Activated T-cell treated with anti-CD3 and anti-CD28 coated beads for 1 hour (primary cell): ENCODE data around the gene LITAF.
A peak's percentile ranks its signal among the peaks of the same experiment; 100 is the strongest.

ENCODE experiments used
- DNase-seq: peaks from one replicate; pipeline ENCODE4 v3.0.0-alpha.2; 2020; ENCODE audit warnings: low read depth

LITAF gene

GRCh38 chr16:11586856-11587642 lies at the start of gene LITAF:
TSS of gene LITAF (minus strand) at chr16:11586919. CDS start at chr16:11556730, 30,189 bp downstream.
- DNase-seq: peak; percentile 49

DNA sequence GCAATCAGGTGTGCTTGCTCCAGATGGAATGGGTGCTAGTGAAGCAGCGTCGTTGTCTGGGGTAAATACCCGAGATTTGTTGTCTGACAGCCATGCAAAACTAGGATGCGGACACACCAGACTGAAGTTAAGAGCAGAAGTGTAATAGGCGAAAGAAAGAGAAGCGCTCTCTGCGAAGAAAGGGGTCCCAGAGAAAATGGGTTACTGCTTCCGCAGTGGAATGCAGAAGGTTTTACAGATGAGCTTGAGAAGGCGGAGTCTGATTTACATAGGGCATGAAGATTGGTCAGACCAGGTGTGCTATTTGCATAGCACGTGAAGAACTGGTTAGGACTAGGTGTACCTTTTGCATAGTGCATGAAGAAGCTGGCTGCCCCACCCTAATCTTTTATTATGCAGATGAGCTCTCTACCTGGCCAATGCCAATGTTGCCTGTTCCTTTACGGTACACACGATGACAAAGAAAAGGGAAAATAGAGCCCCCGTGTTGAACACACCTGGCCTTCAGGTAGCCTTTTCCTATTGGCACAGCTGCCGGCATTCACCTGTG lies 49.5 kb upstream of the LITAF start:
- no peak for DNase-seq

GRCh38 chr16:11635679-11636171 lies 49.0 kb upstream of the LITAF start:
- DNase-seq: no peak

DNA sequence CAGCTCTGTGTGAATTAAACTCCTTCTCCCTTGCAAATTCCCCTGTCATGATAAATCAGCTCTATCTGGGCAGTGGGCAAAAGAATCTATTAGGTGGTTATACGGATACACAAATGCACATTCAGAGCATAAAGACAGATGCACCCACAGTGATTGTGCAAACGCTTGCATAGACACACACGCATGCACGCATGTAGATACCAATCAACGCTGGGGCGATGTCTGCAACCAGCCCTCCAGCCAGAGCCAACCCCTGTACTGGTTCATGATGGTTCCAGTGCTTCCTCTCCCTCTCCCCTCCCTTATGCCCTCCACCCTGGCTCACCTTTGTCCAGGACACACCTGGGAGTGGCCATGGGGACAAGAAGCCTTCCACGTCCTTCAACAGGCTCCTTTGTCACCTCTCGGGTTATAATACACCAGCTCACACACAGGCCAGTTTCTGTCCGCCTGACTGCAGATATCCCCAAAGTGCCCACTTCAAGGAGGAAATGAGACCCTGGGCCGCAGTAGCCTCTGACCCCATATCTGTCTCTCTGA lies 48.5 kb upstream of the LITAF start:
- no peak for DNase-seq

- DNase-seq: no peak
Measured at GRCh38 chr16:11634312-11634711, 47.6 kb upstream of the LITAF start.

GRCh38 chr16:11633113-11633512 lies 46.4 kb upstream of the LITAF start:
- DNase-seq: no peak

GRCh38 chr16:11632455-11632939 lies 45.8 kb upstream of the LITAF start:
- DNase-seq: no peak

- DNase-seq: no peak
Measured at GRCh38 chr16:11631214-11631613, 44.5 kb upstream of the LITAF start.

DNA sequence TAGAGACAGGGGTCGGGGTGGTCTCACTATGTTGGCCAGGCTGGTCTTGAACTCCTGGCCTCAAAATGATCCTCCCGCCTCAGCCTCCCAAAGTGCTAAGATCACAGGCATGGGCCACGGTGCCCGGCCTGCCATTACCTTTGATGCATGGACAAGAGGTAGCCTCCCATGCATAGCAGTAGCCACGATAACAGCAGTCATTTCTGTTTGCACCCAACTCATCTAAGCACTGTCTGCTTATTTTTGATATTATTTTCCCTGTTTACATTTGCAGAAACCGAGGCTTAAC lies 44.0 kb upstream of the LITAF start:
- DNase-seq: no peak

GRCh38 chr16:11630046-11630767 lies 43.5 kb upstream of the LITAF start:
- DNase-seq: no peak

DNA sequence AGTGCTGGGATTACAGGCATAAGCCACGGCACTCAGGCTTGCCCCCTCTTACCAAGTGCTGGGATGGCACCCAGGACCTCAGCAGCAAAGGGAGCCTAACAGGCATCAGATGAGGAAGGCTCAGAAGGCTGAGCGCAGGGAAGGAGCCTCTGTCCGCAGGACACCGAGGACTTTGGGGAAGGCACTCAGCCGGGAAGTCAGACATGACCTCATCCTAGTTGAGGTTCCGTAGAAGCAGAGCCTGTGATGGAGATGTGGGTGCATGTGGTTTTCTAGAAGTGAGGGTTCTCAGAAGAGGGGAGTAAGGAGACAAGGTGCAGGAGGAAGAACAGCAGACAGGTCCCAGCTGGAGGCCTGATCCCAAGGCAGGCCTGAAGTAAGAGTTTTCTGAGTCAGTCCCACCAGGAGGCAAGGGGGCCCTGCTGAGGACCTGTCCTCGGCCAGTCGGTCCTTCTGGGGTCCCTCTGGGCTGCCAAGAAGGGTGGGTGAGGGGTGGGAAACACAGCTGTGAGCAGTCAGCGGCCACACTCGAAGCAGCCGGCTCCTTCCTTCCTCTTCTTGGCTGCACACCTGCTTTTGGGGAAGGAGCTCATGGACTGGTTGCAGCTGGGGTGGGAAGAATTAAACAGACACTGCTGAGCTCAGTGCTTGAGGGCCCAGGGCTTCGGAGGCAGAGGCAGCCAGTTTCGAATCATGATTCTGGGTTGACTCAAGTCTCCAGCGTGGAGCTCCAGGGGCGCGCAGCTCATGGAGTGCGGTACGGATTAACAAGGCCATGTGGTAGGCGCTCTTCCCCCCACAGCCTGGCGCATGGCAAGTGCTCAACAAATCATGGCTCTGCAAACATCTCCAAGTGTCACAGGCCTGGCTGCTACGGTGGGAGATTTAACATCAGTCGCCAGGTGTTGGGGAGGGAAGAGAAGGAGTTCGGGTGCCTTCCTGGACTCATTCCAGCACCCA lies 42.6 kb upstream of the LITAF start:
- no peak for DNase-seq

- DNase-seq: no peak
Measured at GRCh38 chr16:11627822-11628457, 41.2 kb upstream of the LITAF start.

- no peak for DNase-seq
Measured at GRCh38 chr16:11627292-11627663, 40.6 kb upstream of the LITAF start.

DNA sequence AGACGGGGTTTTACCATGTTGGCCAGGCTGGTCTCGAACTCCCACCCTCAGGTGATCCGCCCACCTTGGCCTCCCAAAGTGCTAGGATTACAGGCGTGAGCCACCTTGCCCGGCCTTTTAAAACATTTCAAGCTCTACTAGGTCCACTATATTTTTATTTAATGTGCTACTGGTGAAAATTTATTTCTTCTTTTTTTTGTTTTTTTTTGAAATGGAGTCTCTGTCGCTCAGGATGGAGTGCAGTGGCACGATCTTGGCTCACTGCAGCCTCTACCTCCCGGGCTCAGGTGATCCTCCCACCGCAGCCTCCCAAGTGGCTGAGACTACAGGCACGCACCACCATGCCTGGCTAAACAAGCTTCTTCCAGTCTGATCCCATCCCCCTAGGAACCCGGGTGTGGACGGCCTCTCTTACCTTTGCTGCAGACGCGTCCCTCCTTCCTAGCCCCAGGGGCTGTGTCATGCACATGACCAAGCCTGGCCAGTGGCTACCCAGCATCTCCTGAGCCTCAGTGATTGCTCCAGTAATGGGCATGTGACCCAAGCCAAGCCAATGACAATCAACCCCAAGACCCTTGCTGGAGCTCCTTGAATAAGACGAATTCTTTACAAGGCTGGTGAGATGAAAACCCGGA lies 40.1 kb upstream of the LITAF start:
- DNase-seq: no peak

GRCh38 chr16:11625769-11626168 lies 39.0 kb upstream of the LITAF start:
- DNase-seq: no peak

GRCh38 chr16:11624636-11625607 lies 38.2 kb upstream of the LITAF start:
- no peak for DNase-seq

- DNase-seq: no peak
Measured at GRCh38 chr16:11624205-11624604, 37.5 kb upstream of the LITAF start.

GRCh38 chr16:11621920-11622651 lies 35.4 kb upstream of the LITAF start:
- DNase-seq: peak; percentile 38

DNA sequence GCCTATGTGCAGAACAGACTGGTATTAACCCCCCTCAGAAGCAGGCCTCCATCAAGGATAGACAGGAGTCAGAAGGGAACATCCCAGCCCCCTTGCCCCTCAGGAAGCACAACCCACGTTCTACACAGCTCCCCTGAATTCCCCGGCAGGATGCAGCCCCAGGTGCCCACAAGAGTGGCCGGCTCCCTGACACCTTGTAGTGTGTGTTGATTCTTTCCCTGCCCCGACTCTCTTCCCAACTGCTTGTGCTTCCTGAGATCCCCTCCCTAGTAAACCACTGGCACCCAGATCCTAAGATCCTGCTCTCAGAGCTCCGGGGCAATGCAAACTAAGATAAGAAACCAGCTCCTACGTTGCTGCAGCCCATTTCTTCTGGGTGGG lies 34.8 kb upstream of the LITAF start:
- DNase-seq: no peak
